GM04503 (cell line): ENCODE results near the gene ATF6.

Experiments
- DNase-seq: peaks from one replicate; pipeline ENCODE4 v3.0.0-alpha.2; 2012; ENCODE audit warnings: low read depth

Gene ATF6

GRCh38 chr1:161834967-161835550, 68.9 kb downstream of the ATF6 start:
- no peak for DNase-seq

- peak; percentile 15 for DNase-seq
These were observed 69.9 kb downstream of the ATF6 start for GRCh38 chr1:161836018-161836417.

DNA sequence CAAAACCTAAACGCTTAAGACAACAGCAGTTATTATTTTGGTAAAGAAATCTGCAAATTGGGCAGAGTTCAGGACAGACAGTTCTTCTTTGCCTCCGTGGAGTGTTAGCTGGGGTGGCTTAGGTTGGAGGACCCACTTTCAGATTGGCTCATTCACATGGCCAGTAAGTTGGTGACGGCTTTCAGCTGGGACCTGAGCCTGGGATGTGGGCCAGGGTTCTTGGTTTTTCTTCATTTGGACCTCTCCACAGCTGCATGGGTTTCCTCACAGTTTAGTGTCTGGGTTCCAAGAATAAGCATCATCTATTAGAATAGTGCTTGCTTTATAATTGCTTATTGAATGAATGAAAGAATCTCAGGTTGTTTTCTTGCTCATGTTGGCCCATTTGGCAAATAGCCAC, 72.2 kb downstream of the ATF6 start:
- DNase-seq, result no peak

DNA sequence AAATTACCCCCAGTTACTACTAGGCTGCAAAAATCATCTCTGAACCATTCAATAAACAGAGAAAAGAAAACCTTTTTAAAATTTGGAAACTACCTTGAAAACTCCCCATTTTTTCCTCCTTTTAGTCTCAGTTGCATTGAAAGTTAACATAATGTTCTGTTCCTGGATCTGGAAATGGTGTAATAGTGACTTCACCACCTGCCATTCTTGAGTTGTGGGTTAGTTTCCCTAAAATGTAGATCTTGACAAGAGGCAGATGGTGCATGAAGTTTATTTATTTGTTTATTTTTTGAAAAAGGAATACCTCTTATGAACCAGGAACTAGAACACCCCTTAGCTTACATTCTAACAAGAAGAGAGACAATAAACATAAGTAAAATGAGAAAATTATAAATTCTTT, 72.8 kb downstream of the ATF6 start:
- DNase-seq, result no peak

DNA sequence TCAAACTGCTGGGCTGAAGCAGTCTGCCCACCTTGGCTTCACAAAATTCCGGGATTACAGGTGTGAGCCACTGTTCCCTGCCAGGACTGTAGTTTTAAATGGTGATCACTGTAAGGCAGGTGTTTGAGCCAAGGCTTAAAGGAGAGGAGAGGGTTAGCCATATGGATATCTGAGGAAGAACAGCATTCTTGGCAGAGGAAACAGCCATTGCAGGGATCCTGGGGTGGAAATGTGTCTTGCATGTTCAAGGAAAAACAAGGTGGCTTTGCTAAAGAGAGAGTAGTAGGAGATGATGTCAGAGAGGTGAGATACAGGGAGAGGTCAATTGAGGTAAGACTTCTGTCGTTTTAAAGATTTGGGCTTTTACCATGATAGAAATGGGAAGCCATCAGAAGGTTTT, 73.5 kb downstream of the ATF6 start:
- no peak for DNase-seq

DNA sequence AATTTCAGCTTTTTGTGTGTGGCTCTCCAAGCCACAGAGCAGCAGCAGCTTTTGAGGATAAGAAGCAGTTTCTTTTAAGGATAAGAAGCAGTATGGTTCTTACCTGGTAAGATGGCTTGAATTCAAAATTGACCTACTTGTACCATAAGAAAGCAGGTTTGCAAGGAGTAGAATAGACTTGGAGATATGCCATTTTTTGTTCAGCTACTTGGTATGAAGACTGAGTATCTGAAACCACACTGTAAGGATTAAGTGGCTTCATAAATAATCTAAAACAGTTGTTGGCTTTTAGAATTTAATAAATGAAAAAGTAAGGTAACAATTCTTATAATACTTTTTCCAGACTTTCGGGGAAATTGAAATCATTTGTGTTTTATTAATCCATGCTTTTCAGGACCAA, 74.2 kb downstream of the ATF6 start:
- DNase-seq, result no peak

DNA sequence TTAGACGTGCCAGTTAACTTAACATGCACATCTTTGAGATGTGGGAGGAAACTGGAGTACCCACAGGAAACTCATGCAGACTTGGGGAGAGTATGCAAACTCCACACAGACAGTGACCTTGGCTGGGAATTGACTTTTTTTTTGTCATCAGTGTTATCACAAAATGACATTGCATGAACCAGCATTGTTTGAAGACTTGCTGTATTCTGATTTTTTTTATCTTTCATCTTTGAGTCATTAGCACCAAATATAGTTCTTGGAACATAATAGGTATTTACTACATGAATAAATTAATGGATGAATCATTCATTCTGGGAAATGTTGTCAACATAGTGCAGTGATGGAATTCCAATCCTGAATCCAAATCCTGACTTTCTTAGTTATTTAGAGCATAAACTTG, 77.0 kb downstream of the ATF6 start:
- peak; percentile 27 for DNase-seq

DNA sequence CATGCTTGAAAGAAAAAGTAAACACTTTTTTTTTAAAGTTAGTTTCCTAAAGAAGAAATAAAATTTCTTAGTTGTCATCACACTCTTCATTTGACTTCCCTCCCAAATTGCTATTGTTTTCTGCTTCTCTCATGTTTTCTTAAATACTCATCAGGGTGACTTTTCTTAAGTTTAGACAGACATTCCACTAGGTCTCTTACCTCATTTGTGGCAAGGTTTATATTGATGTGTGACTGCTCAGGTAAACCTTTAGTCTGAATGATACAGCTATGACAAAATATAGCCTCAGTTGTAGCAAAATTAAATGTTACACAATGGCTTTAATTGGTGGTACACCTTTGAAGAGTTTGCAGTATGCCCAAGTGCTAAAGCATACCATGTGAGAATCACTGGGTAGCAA, 78.6 kb downstream of the ATF6 start:
- no peak for DNase-seq

DNA sequence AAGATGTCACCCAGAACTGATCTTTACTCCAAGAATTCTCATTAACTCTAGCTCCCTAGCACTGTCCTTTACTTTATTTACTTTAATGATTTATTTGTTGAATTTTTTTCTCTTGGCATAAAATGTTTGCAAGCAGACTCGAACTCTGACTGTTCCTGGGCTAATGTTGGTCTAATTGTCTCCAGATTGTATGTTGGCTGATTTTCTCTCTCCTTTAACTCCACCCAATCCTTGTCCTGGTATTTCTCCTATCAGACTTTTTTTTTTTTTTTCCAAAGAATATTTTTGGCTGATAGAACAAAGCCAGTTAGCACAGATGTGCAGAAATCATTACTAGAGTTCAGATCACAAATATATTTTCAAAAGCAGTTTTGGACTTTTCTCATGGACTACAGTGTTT, 82.6 kb downstream of the ATF6 start:
- DNase-seq, result peak; percentile 36

DNA sequence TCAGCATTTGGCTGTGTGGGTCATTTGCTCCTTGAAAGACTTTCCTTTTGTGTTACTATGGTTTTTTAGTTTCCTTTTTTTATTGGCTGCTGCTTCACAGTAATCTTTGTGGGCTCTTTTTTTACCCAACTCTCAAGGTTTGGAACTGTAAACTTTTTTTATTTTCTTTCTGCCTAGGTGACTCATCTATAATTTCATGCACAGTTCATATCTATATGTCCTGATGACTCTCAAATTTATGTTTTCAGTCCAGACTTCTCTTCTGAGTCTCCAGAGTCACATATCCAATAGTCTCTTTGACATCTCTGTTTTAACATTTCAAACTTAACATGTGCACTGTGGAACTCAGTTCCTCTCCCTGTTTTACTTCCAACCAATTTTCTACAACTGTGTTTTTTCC, 83.4 kb downstream of the ATF6 start:
- DNase-seq, result no peak

DNA sequence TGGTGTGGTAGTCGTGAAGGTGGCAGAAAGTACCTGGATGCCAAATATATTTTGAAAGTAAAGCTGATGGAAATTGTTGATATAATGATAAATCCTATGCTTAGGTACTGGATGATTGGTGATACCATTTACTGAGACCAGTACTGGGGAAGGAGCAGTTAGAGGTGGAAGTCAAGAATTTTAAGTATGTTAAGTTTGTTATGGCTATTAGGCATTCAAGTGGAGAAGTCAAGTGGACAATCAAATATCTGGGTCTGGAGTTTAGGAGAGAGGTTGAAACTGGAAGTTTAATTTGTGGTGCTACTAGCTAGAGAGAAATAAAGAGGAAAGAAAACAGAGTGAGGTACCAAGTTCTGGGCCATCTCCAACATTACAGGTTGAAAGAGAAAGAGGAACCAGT, 89.1 kb downstream of the ATF6 start:
- no peak for DNase-seq

DNA sequence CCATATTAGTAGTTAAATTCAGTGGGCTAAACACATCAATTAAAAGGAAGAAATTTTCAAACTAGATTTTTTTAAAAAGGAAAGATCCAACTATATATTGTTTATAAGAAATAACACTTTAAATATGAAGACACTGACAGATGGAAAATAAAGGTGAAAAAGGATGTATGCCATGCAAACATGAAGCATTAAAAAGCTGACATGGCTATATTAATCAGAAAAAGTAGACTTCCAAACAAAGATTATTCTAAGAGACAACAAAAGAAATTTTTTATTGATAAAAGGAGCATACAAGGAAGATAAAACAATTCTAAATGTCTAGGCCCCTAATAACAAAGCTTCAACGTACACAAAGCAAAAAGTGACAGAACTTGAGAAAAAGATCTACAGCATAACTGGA, 92.2 kb downstream of the ATF6 start:
- no peak for DNase-seq

DNA sequence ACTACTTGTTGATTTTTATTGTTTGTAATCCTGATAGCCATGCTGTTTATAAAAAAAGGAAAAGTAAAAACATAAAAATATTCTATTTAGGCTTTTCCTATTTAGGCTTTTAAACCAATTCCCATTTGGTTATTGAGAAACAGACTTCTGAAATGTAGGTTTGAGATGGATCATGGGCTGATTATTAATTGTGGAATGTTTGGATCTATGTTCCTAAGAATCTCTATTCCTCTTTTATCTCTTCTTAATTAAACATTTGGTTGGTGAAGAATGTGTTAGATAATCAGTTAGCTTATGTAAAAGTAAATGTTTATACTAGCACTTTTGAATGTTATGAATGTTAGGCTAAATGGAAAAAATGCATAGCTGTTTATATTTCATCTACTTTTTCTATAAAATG, 97.4 kb downstream of the ATF6 start:
- DNase-seq, result no peak

GRCh38 chr1:161864577-161864976, 98.5 kb downstream of the ATF6 start:
- no peak for DNase-seq

- DNase-seq, result no peak
These were observed 100.1 kb downstream of the ATF6 start for GRCh38 chr1:161866241-161866640.

GRCh38 chr1:161868832-161869231, 102.7 kb downstream of the ATF6 start:
- no peak for DNase-seq

DNA sequence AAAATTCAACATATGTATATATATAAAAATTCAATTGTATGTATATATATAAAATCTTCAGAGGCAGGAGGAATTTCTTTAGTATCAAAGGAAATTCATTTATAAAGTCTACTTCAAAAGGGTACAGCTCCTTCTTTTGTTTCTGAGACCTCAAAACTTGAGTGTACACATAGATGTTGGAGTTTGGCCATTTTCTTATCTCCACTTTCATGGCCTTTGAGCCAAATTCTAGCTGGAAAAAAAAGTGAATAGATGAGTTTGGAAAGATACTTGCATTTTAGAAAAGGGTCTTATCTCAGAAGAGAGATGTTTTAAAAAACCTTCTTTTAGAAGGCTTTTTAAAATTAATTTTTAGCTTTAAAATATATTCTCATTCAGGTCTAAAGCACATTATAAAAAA, 103.2 kb downstream of the ATF6 start:
- DNase-seq, result no peak

GRCh38 chr1:161872506-161872905, 106.4 kb downstream of the ATF6 start:
- DNase-seq, result no peak

DNA sequence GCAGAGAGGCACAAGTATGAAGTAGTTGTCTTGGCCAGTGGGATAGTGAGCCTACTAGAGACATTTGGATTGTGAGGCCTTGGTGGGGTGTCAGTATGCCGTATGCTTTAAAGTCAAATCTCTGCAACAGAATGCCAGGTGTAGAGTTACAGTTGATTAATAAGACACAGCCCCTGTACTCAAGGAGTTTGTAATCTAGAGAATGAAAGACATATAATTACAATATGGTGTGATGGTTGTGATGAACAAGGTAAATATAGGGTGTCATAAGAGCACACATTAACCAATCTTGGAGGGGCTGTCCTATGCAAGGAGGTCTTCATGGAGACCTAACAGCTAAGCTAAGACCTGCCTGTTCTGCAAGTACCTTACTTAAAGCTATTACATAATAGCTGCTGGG, 113.1 kb downstream of the ATF6 start:
- DNase-seq, result no peak

GRCh38 chr1:161884475-161884874, 118.4 kb downstream of the ATF6 start:
- no peak for DNase-seq

DNA sequence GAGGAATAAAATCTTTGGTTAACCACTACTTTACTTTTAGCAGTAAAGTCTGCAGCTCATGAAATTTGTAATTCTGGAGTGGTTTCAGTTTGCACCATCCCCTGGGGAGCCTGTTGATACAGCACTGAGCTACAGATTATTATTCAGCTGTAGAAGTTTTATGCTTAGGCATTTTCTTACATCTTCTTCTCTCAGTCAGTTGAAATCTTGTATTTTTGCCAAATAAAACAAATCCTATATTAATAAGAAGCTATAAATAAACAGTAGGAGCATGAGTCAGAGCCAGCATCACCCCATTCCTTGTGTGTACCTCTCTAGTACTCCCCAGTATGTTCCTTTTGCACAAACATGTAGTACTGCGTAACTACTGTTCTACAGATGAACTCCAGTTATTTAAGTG, 118.9 kb downstream of the ATF6 start:
- peak; percentile 19 for DNase-seq

- no peak for DNase-seq
These were observed 119.6 kb downstream of the ATF6 start for GRCh38 chr1:161885759-161886158.

DNA sequence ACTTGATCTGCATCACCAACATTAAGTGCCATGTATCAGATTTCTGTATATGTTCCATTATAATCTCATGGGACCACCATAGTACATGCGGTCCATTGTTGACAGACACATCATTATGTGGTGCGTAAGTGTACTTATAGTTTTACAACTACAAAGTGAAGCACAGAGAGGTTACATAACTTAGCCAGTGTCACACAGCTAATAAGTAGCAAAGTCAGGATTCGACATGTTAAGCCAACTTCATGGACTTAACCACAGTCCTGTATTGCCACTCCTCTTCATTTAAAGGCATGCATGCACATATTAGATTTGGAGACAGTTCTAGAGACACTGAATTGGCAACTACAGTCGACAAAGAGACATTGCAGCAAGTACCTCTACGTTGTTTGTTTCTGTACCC, 120.5 kb downstream of the ATF6 start:
- DNase-seq, result no peak

- no peak for DNase-seq
These were observed 121.7 kb downstream of the ATF6 start for GRCh38 chr1:161887730-161888287.

GRCh38 chr1:161890574-161890973, 124.5 kb downstream of the ATF6 start:
- DNase-seq, result no peak
